Endothelial cell (in vitro differentiated cells): ENCODE measurements around the gene GARS1. TPM values are rescaled to one million over a fixed set of nuclear protein-coding genes. Genes with fewer than 3 reads are reported as not detected.

Experiments used
- DNase-seq: peaks from one replicate; pipeline ENCODE4 v3.0.0; 2021; ENCODE audit warnings: low spot score
- H3K27ac Mint-ChIP-seq: one replicate; pipeline ENCODE4 v1.8.0; 2021; ENCODE audit warnings: mixed read lengths, inconsistent platforms; ENCODE audit not compliant: unreplicated experiment
- H3K27me3 Mint-ChIP-seq: one replicate; pipeline ENCODE4 v1.8.0; 2021; ENCODE audit warnings: mild to moderate bottlenecking, moderate library complexity, mixed read lengths, inconsistent platforms; ENCODE audit not compliant: unreplicated experiment
- H3K36me3 Mint-ChIP-seq: one replicate; pipeline ENCODE4 v1.8.0; 2021; ENCODE audit warnings: mild to moderate bottlenecking, low read depth, mixed read lengths, inconsistent platforms; ENCODE audit not compliant: unreplicated experiment
- H3K4me1 Mint-ChIP-seq: one replicate; pipeline ENCODE4 v1.8.0; 2021; ENCODE audit warnings: mild to moderate bottlenecking, mixed read lengths, inconsistent platforms; ENCODE audit not compliant: unreplicated experiment
- H3K4me3 Mint-ChIP-seq: one replicate; pipeline ENCODE4 v1.8.0; 2021; ENCODE audit warnings: mild to moderate bottlenecking, mixed read lengths, inconsistent platforms; ENCODE audit not compliant: unreplicated experiment
- H3K9me3 Mint-ChIP-seq: one replicate; pipeline ENCODE4 v1.8.0; 2021; ENCODE audit warnings: mixed read lengths, inconsistent platforms; ENCODE audit not compliant: unreplicated experiment
- CTCF ChIP-seq: fragments of 200-600 bp; sonication (generic); IDR thresholded peaks from one replicate; pipeline ENCODE4 v1.5.0; 2021; ENCODE audit warnings: antibody characterized with exemption; ENCODE audit not compliant: unreplicated experiment
- total RNA-seq: library from RNA; stranded (reverse); fragmentation: NEBNext Ultra II Directional; extraction: Animal tissue kit (Norgen Biotek cat#: 25700); gene quantifications from one replicate; pipeline ENCODE4 v1.2.1, GENCODE V29; 2021; ENCODE audit not compliant: unreplicated experiment

Gene GARS1
- total RNA-seq, 1 donor from 2014 or later, result 91.3 TPM

GRCh38 chr7:30661926-30662325, 67.2 kb downstream of the GARS1 start:
- TF ChIP-seq CTCF, result no peak
- peaks cover 10% of the 10 kb centered on the region for H3K36me3 Mint-ChIP-seq
- no peak for DNase-seq
- no peak overlapping the region for H3K27ac Mint-ChIP-seq
- H3K9me3 Mint-ChIP-seq, result no peaks in the 10 kb centered on the region
- H3K27me3 Mint-ChIP-seq, result no peaks in the 10 kb centered on the region
- peaks cover 4% of the 10 kb centered on the region for H3K4me1 Mint-ChIP-seq
- no peak overlapping the region for H3K4me3 Mint-ChIP-seq

- no peak overlapping the region for H3K4me3 Mint-ChIP-seq
- peaks cover 8% of the 10 kb centered on the region for H3K36me3 Mint-ChIP-seq
- H3K27ac Mint-ChIP-seq, result no peak overlapping the region
- no peaks in the 10 kb centered on the region for H3K9me3 Mint-ChIP-seq
- DNase-seq, result no peak
- peaks cover 4% of the 10 kb centered on the region for H3K4me1 Mint-ChIP-seq
- no peaks in the 10 kb centered on the region for H3K27me3 Mint-ChIP-seq
- no peak for TF ChIP-seq CTCF
Measured at GRCh38 chr7:30662431-30662939, 67.8 kb downstream of the GARS1 start.

- no peak for TF ChIP-seq CTCF
- Mint-ChIP-seq H3K4me1 (peaks cover 4% of the 10 kb centered on the region), H3K27me3 (no peaks in the 10 kb centered on the region), H3K9me3 (no peaks in the 10 kb centered on the region), H3K4me3 (no peak overlapping the region), H3K27ac (no peak overlapping the region), H3K36me3 (no peaks in the 10 kb centered on the region)
- DNase-seq, result no peak
Measured at GRCh38 chr7:30663414-30663813, 68.7 kb downstream of the GARS1 start.

GRCh38 chr7:30664184-30664885, 69.7 kb downstream of the GARS1 start:
- Mint-ChIP-seq H3K36me3 (no peaks in the 10 kb centered on the region), H3K27ac (no peak overlapping the region), H3K4me3 (no peak overlapping the region), H3K4me1 (peaks cover 4% of the 10 kb centered on the region), H3K9me3 (no peaks in the 10 kb centered on the region), H3K27me3 (no peaks in the 10 kb centered on the region)
- no peak for TF ChIP-seq CTCF
- no peak for DNase-seq

GRCh38 chr7:30665043-30665442, 70.4 kb downstream of the GARS1 start:
- Mint-ChIP-seq H3K9me3 (no peaks in the 10 kb centered on the region), H3K36me3 (no peaks in the 10 kb centered on the region), H3K27me3 (no peaks in the 10 kb centered on the region), H3K4me1 (peaks cover 4% of the 10 kb centered on the region), H3K27ac (no peak overlapping the region), H3K4me3 (no peak overlapping the region)
- no peak for DNase-seq
- no peak for TF ChIP-seq CTCF
